Adrenal gland (tissue), 12 donors: ENCODE data around the gene PRELID3B. TPM values are rescaled to one million over a fixed set of nuclear protein-coding genes. Genes with fewer than 3 reads are reported as not detected.
A peak's percentile ranks its signal among the peaks of the same experiment; 100 is the strongest.

Experiments used
- DNase-seq, 7 donors: peaks; one replicate each; pipeline ENCODE4 v3.0.0-alpha.2; 2019 to 2020
- H3K27ac ChIP-seq, 5 donors: fragments of 200-600 bp; sonication (generic) in 4 of 5; 1 replicate in 3 of 5; 2 replicates in 2 of 5; pipeline versions ENCODE4 v1.5.1 to v1.8.0; 2016 to 2020; ENCODE audit warnings: mild to moderate bottlenecking in 1 of 5
- H3K27me3 ChIP-seq: fragments of 200-600 bp; 2 replicates; pipeline ENCODE4 v1.8.0; 2021
- H3K36me3 ChIP-seq, 2 donors: fragments of 200-600 bp; replicated peaks in 1 of 2; 1 replicate in 1 of 2; 2 replicates in 1 of 2; pipeline versions ENCODE4 v1.5.1 to v1.8.0; 2018 to 2022
- H3K4me1 ChIP-seq, 2 donors: fragments of 200-600 bp; replicated peaks in 1 of 2; 1 replicate in 1 of 2; 2 replicates in 1 of 2; pipeline versions ENCODE4 v1.5.1 to v1.8.0; 2018 to 2021
- H3K4me3 ChIP-seq, 4 donors: fragments of 200-600 bp; sonication (generic) in 3 of 4; one replicate each; pipeline ENCODE4 v1.5.1; 2016 to 2018
- H3K9me3 ChIP-seq, 3 donors: fragments of 200-600 bp; sonication (generic) in 1 of 3; replicated peaks in 1 of 3; 1 replicate in 2 of 3; 2 replicates in 1 of 3; pipeline versions ENCODE4 v1.5.1 to v1.8.0; 2016 to 2021
- POLR2A ChIP-seq, 2 donors: fragments of 450-650 bp; IDR thresholded peaks; one replicate each; pipeline ENCODE4 v1.6.1; 2017; ENCODE audit warnings: antibody characterized with exemption in 2 of 2, mild to moderate bottlenecking in 2 of 2, moderate library complexity in 1 of 2
- WGBS, 4 donors: extraction: QIAGEN DNeasy Blood & Tissue Kit in 2 of 4; methylation state at CpG; one replicate each; pipeline versions ENCODE4 v1.1.5 to v1.1.7; 2013 to 2017; 5-methylcytosine and 5-hydroxymethylcytosine counted together
- intact Hi-C, 2 donors: fragments of 100-400 bp; cut with DNase I; formaldehyde crosslinking; loops; one replicate each; pipeline versions ENCODE4 v1.14.1 to v1.15.0; 2022 to 2023
- polyA plus RNA-seq, 3 donors: library from polyadenylated mRNA; stranded (reverse); fragments of 200-250 nt in 2 of 3; fragments of 350-450 nt in 1 of 3; fragmentation: Illumina TruSeq in 1 of 3; extraction: RNeasy Lipid Tissue Mini Kit (QIAGEN cat#74804) in 1 of 3; gene quantifications; one replicate each; pipeline ENCODE4 v1.2.3, GENCODE V29; 2013 to 2014
- total RNA-seq, 9 donors: library from RNA; depleted of rRNA in 4 of 9; stranded (reverse); fragments of >200 nt in 4 of 9; fragments of 120-200 nt in 1 of 9; fragmentation: NEBNext Ultra II Directional in 1 of 9; extraction: Animal tissue kit (Norgen Biotek cat#: 25700) in 1 of 9; gene quantifications; one replicate each; pipeline versions ENCODE4 v1.1.0 to v1.2.4, GENCODE V29; 2013 to 2023
- TF ChIP-seq, protein P1 (sequence below), 6 experiments: fragments of 450-650 bp in 4 of 6; fragments of 200-600 bp in 2 of 6; sonication (generic) in 1 of 6; IDR thresholded peaks; 1 replicate in 5 of 6; 2 replicates in 1 of 6; pipeline versions ENCODE4 v1.5.1 to v1.8.0; 2016 to 2021; ENCODE audit warnings: antibody characterized with exemption in 6 of 6, mild to moderate bottlenecking in 2 of 6, moderate library complexity in 1 of 6
- donor health status: healthy with polysubstance abuse.
- donor health status: Bipolar disorder and iron deficiency.
- donor health status: DM: yes; HTN: yes; CAD: no.
- donor health status: DM: no; HTN: no; CAD: no.
- donor health status: DM: no; HTN: no; CAD: no.
- donor health status: DM: yes; HTN: yes; CAD: no.

PRELID3B gene
- total and polyA plus RNA-seq, 12 donors: 13.3 to 119 (median 47.8) TPM

DNA sequence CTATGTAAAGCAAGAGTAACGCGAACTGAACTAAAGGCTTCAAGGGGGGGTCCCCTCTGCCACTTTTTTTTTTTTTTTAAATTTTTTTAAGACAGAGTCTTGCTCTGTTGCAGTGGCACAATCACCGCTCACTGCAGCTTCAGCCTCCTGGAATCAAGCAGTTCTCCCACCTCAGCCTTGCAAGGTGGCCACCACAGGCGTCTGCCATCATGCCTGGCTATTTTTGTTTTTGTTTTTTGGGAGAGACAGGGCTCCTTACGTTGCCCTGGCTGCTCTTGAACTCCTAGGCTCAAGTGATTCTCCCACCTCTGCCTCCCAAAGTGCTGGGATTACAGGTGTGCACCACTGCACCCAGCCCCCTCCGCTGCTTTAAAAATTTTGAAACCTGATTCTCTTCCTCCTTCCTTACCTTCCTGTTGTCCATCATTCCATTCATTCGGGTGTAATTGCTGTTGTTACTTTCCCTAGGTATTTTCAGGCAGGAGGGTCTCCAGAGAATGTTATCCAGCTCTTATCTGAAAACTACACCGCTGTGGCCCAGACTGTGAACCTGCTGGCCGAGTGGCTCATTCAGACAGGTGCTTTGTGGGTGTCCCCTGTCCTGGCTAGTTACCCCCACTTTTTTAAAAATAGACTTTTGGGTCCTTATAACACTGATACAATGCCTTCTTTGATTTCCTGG lies 56.2 kb downstream of the PRELID3B start:
- 80 to 84% (median 81%) methylated on average over 9 of the region's 9 CpGs for WGBS, 4 donors
- intact Hi-C loops: loop anchor here (10.0 kb wide), 2 partner anchors 48 to 112 kb away; partner anchors contain the start of gene ATP5F1E (in 1 of the 2)
- peak in 3 of 7 donors; percentile 4 to 28 (median 9) for DNase-seq
- TF ChIP-seq, protein P1, sequence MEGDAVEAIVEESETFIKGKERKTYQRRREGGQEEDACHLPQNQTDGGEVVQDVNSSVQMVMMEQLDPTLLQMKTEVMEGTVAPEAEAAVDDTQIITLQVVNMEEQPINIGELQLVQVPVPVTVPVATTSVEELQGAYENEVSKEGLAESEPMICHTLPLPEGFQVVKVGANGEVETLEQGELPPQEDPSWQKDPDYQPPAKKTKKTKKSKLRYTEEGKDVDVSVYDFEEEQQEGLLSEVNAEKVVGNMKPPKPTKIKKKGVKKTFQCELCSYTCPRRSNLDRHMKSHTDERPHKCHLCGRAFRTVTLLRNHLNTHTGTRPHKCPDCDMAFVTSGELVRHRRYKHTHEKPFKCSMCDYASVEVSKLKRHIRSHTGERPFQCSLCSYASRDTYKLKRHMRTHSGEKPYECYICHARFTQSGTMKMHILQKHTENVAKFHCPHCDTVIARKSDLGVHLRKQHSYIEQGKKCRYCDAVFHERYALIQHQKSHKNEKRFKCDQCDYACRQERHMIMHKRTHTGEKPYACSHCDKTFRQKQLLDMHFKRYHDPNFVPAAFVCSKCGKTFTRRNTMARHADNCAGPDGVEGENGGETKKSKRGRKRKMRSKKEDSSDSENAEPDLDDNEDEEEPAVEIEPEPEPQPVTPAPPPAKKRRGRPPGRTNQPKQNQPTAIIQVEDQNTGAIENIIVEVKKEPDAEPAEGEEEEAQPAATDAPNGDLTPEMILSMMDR (IDR thresholded peaks at IDR 0.05): no peak
- TF ChIP-seq POLR2A (IDR thresholded peaks at IDR 0.05): no peak
- peak overlapping the region in 1 of 5 donors; percentile 54 for H3K27ac ChIP-seq
- H3K9me3 ChIP-seq: no peaks in the 10 kb centered on the region
- H3K27me3 ChIP-seq: no peaks in the 10 kb centered on the region
- H3K36me3 ChIP-seq: peaks cover 0 to 55% of the 10 kb centered on the region in 2 donors
- H3K4me3 ChIP-seq: no peak overlapping the region
- H3K4me1 ChIP-seq: peaks cover 4 to 21% of the 10 kb centered on the region in 2 donors

- intact Hi-C loops: loop anchor here (10.0 kb wide), 2 partner anchors 49 to 111 kb away; partner anchors contain the start of gene ATP5F1E (in 1 of the 2)
- peaks cover 4 to 21% of the 10 kb centered on the region in 2 donors for H3K4me1 ChIP-seq
- 79 to 95% (median 87%) methylated on average over 5 of the region's 5 CpGs for WGBS, 4 donors
- H3K27me3 ChIP-seq: no peaks in the 10 kb centered on the region
- peak in 3 of 7 donors; percentile 6 to 17 (median 16) for DNase-seq
- peaks cover 0 to 47% of the 10 kb centered on the region in 2 donors for H3K36me3 ChIP-seq
- no peak overlapping the region for H3K4me3 ChIP-seq
- H3K27ac ChIP-seq: no peak overlapping the region
- TF ChIP-seq POLR2A (IDR thresholded peaks at IDR 0.05): no peak
- TF ChIP-seq, protein P1 (IDR thresholded peaks at IDR 0.05): no peak
- no peaks in the 10 kb centered on the region for H3K9me3 ChIP-seq
These were observed 56.9 kb downstream of the PRELID3B start for GRCh38 chr20:58985656-58986055.

GRCh38 chr20:58984691-58985090 lies 57.9 kb downstream of the PRELID3B start:
- H3K4me3 ChIP-seq: no peak overlapping the region
- intact Hi-C loops: loop anchor here (5.0 to 10.0 kb wide), 3 partner anchors 50 to 110 kb away; partner anchors contain the start of gene ATP5F1E (in 1 of the 2)
- H3K4me1 ChIP-seq: peaks cover 4 to 21% of the 10 kb centered on the region in 2 donors
- H3K27me3 ChIP-seq: no peaks in the 10 kb centered on the region
- H3K36me3 ChIP-seq: peaks cover 0 to 38% of the 10 kb centered on the region in 2 donors
- no peak overlapping the region for H3K27ac ChIP-seq
- no peak for TF ChIP-seq POLR2A (IDR thresholded peaks at IDR 0.05)
- TF ChIP-seq, protein P1 (IDR thresholded peaks at IDR 0.05): no peak
- 86 to 92% (median 88%) methylated on average over 6 of the region's 6 CpGs for WGBS, 4 donors
- H3K9me3 ChIP-seq: no peaks in the 10 kb centered on the region
- peak in 3 of 7 donors; percentile 11 to 43 (median 13) for DNase-seq

Other genes starting within 250 kb of the PRELID3B start
- under 1 TPM in 4 of 9 donors, not detected in 5; 0.11 to 1.00 (median 0.42) TPM for gene GNAS-AS1, start 191.9 kb downstream of the PRELID3B start, total RNA-seq
- gene GNAS-AS1, start 191.9 kb downstream of the PRELID3B start, polyA plus RNA-seq: under 1 TPM; 0.09 to 0.72 (median 0.10) TPM
- gene GNAS, start 190.1 kb downstream of the PRELID3B start, total RNA-seq: 1,000 to 10,000 TPM in 8 of 9 donors, 100 to 1,000 TPM in 1; 614 to 1,703 (median 1,044) TPM
- 1,000 to 10,000 TPM; 2,293 to 6,333 (median 4,379) TPM for gene GNAS, start 190.1 kb downstream of the PRELID3B start, polyA plus RNA-seq
- 10 to 100 TPM; 47.1 to 82.8 (median 67.3) TPM for gene NELFCD, start 61.5 kb downstream of the PRELID3B start, total RNA-seq
- 100 to 1,000 TPM in 1 of 3 donors, 10 to 100 TPM in 2; 78.3 to 107 (median 85.7) TPM for gene NELFCD, start 61.5 kb downstream of the PRELID3B start, polyA plus RNA-seq
- gene CTSZ, start 35.5 kb downstream of the PRELID3B start, total RNA-seq: 100 to 1,000 TPM in 8 of 9 donors, 10 to 100 TPM in 1; 36.4 to 266 (median 162) TPM
- gene CTSZ, start 35.5 kb downstream of the PRELID3B start, polyA plus RNA-seq: 100 to 1,000 TPM; 108 to 180 (median 121) TPM
- 1 to 10 TPM in 1 of 9 donors, under 1 TPM in 3, not detected in 5; 0.13 to 1.3 (median 0.34) TPM for gene TUBB1, start 23.4 kb downstream of the PRELID3B start, total RNA-seq
- under 1 TPM; 0.07 to 0.10 (median 0.08) TPM for gene TUBB1, start 23.4 kb downstream of the PRELID3B start, polyA plus RNA-seq
- gene ATP5F1E, start 10.5 kb downstream of the PRELID3B start, total RNA-seq: 10 to 100 TPM; 13.3 to 96.9 (median 60.6) TPM
- gene ATP5F1E, start 10.5 kb downstream of the PRELID3B start, polyA plus RNA-seq: 100 to 1,000 TPM in 1 of 3 donors, 10 to 100 TPM in 2; 42.5 to 131 (median 50.0) TPM
- gene ZNF831, start 121.0 kb upstream of the PRELID3B start, total RNA-seq: under 1 TPM; 0.06 to 0.61 (median 0.15) TPM
- gene ZNF831, start 121.0 kb upstream of the PRELID3B start, polyA plus RNA-seq: under 1 TPM; 0.05 to 0.16 (median 0.10) TPM